ENCODE measurements around the gene ACCSL. TPM values are rescaled to one million over a fixed set of nuclear protein-coding genes. Genes with fewer than 3 reads are reported as not detected.

Gene ACCSL
- polyA plus RNA-seq (2011; rRNA removed) (0.04 TPM in 1 of 2 replicates, not detected in the other), polyA minus RNA-seq (2011; rRNA and poly(A)+ RNA removed) (not detected in 2 replicates)

DNA sequence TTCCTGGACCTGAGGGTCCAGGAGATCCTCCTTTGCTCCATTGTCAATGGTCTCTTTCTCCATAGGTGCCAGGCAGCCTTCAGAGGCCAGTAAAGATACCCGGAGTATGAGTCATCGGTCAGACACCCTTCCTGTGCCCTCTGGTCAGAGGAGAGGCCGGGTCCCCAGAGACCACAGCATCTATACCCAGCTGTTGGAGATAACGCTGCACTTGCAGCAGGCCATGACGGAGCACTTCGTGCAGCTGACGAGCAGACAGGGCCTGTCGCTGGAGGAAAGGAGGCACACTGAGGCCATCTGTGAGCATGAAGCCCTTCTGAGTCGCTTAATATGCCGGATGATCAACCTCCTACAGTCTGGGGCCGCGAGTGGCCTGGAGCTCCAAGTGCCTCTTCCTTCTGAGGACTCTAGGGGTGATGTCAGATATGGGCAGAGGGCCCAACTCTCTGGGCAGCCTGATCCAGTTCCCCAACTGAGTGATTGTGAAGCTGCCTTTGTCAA lies at the start of gene ACCSL:
Gene ACCSL, plus strand, starts transcription at position 51 of the 501 bp plus-strand sequence. Its CDS starts 56 bp downstream, at position 107.
- Histone ChIP-seq H3K36me3 (ENCODE audit: control insufficient read depth, insufficient read depth, low read length) (no peaks in the 10 kb centered on the region), H3K27me3 (ENCODE audit: control insufficient read depth, insufficient read depth, low read length) (peaks cover 4% of the 10 kb centered on the region), H3K4me3 (ENCODE audit: low read depth, low read length) (no peak within 1 kb of the TSS)
- no peak for DNase-seq (ENCODE audit: low read depth)
- POLR2A ChIA-PET: no interaction called here
- TF ChIP-seq, protein P1, sequence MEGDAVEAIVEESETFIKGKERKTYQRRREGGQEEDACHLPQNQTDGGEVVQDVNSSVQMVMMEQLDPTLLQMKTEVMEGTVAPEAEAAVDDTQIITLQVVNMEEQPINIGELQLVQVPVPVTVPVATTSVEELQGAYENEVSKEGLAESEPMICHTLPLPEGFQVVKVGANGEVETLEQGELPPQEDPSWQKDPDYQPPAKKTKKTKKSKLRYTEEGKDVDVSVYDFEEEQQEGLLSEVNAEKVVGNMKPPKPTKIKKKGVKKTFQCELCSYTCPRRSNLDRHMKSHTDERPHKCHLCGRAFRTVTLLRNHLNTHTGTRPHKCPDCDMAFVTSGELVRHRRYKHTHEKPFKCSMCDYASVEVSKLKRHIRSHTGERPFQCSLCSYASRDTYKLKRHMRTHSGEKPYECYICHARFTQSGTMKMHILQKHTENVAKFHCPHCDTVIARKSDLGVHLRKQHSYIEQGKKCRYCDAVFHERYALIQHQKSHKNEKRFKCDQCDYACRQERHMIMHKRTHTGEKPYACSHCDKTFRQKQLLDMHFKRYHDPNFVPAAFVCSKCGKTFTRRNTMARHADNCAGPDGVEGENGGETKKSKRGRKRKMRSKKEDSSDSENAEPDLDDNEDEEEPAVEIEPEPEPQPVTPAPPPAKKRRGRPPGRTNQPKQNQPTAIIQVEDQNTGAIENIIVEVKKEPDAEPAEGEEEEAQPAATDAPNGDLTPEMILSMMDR (IDR thresholded peaks at IDR 0.05; ENCODE audit: insufficient read depth, low read depth, low read length): no peak
- CTCF ChIA-PET: interaction anchor here (0.6 kb wide), 1 partner anchor 155 kb away, joined by 3 read pairs; no protein-coding TSS in a partner anchor

DNA sequence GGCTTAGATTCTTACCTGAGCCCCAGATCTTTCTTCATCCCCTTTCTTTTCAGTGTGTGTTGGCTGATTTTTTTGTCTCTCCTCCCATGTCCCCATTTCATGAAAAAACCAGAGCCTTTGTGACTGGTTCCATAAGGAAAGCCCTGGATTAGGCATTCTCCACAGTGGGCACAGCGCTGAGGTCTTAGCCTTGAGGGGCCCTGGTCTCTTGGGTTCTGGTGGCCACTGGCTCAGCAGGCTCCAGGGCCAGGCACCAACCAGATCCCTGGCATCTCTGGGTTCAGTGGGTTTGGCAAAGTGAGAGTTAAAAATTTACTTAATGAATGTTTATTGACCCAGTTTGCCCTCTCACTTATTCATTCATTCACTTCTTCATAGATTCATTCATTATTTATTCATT lies 49.5 kb upstream of the ACCSL start:
- Histone ChIP-seq H3K27me3 (ENCODE audit: control insufficient read depth, insufficient read depth, low read length) (peaks cover 3% of the 10 kb centered on the region; the same call in 1 of the 2 replicates), H3K4me3 (ENCODE audit: low read depth, low read length) (no peak overlapping the region), H3K36me3 (ENCODE audit: control insufficient read depth, insufficient read depth, low read length) (no peaks in the 10 kb centered on the region)
- POLR2A ChIA-PET: no interaction called here
- TF ChIP-seq, protein P1 (IDR thresholded peaks at IDR 0.05; ENCODE audit: insufficient read depth, low read depth, low read length): no peak
- no peak for DNase-seq (ENCODE audit: low read depth)
- CTCF ChIA-PET: no interaction called here

DNA sequence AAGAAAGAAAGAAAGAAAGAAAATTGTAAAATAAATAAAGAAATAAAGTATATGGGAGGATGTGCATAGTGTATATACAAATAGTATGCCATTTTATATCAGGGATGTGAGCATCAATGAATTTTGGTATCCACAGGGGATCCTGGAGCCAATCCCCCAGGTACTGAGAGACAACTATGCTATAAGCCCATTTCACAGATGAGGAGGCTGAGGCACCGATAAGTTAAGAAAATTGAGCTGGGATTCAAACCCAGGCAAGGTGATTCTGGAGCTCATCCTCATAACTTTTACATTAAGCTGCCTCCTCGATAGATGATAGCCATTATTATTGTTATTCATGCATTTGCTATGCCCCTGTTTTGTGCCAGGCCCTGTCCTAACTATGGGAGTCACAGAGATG lies 47.0 kb upstream of the ACCSL start:
- no peak overlapping the region for H3K4me3 ChIP-seq (ENCODE audit: low read depth, low read length)
- TF ChIP-seq, protein P1 (IDR thresholded peaks at IDR 0.05; ENCODE audit: insufficient read depth, low read depth, low read length): no peak
- ChIA-PET POLR2A (no interaction called here), CTCF (no interaction called here)
- H3K36me3 ChIP-seq (ENCODE audit: control insufficient read depth, insufficient read depth, low read length): no peaks in the 10 kb centered on the region
- DNase-seq (ENCODE audit: low read depth): no peak
- peaks cover 3% of the 10 kb centered on the region; the same call in 1 of the 2 replicates for H3K27me3 ChIP-seq (ENCODE audit: control insufficient read depth, insufficient read depth, low read length)

DNA sequence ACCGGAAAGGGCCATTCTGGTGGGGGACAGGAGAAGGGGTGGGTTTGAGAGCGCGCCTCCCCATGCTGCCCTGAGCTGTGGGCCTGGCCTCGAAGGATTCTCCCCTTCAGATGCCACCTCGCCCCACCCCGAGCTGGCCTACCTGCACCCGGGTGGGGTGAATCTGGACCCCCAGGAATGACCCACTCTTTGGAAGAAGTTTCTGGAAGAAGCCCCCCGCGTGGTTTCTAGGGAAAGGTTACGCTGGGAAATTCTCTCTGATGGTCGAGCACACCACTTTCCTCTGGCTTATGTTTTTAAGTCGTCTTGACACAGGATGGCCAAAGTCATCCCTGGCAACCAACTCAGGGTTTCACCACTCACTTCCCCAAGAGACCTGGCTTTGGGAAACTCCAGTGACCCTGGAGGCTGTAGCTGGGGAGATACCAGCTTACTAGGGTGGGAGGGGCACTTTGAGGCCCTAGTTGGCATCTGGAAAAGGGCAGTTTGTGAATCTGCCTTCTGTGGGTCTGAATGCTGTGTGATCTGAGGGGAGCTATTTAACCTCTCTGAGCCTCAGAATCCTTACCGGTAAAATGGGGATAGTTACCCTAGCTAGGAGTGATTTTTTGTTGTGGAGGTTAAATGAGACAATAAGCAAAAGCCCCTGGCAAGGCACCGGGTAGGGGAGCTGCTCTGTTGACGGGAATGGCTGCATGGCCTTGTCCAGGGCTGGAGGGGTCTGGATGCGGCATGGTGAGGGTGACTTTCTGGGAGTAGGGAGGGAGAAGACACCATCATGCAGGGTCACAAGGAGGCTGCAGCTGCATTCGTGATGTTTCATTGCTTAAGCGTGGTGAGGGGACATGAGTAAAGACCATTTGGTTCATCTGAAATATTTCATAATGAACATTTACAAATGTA lies 45.3 kb upstream of the ACCSL start:
- ChIA-PET POLR2A (no interaction called here), CTCF (interaction anchor here (0.6 to 1.2 kb wide), 4 partner anchors 9 to 56 kb away, joined by 3 to 5 read pairs (median 4); no protein-coding TSS in a partner anchor)
- Histone ChIP-seq H3K36me3 (ENCODE audit: control insufficient read depth, insufficient read depth, low read length) (no peaks in the 10 kb centered on the region), H3K4me3 (ENCODE audit: low read depth, low read length) (no peak overlapping the region), H3K27me3 (ENCODE audit: control insufficient read depth, insufficient read depth, low read length) (peaks cover 1% of the 10 kb centered on the region; the same call in 1 of the 2 replicates)
- DNase-seq (ENCODE audit: low read depth): no peak
- TF ChIP-seq, protein P1 (IDR thresholded peaks at IDR 0.05; ENCODE audit: insufficient read depth, low read depth, low read length): no peak

DNA sequence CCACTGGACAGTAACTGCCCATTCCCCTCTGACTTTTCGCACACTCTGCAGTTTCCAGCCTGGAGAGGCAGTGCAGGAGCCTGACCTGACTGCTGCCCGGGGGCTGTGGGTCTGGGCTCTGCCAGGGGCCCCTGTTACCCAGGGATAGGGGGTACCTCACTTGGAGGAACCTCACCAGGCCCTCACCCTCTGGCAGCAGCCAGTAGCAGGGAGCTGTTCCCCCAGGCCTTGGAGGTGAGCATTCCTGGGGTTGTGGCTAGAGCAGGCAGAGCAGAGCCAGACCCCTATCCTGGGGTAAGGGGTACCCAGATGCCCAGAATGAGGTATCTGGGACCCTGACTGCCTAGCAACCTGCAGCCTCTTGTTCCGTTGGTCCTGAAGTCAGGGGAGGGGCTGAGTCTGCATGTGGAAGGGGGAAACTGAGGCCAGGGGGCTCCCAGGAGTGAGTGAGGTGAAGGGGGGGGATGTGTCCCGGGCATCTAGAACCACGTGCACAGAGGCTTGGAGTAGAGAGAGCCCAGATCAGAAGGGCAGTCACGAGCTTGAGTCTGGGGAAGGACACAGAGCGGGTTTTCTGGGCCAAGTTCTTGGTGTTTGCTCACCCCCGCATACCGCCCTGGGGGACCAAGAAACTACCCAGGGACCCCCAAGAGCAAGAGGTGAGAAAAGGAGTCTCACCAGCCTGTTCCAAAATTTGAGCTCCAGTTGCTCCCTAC lies 43.9 kb upstream of the ACCSL start:
- no peak for DNase-seq (ENCODE audit: low read depth)
- TF ChIP-seq, protein P1 (IDR thresholded peaks at IDR 0.05; ENCODE audit: insufficient read depth, low read depth, low read length): no peak
- Histone ChIP-seq H3K27me3 (ENCODE audit: control insufficient read depth, insufficient read depth, low read length) (peaks cover 1% of the 10 kb centered on the region; the same call in 1 of the 2 replicates), H3K36me3 (ENCODE audit: control insufficient read depth, insufficient read depth, low read length) (no peaks in the 10 kb centered on the region), H3K4me3 (ENCODE audit: low read depth, low read length) (no peak overlapping the region)
- ChIA-PET CTCF (no interaction called here), POLR2A (no interaction called here)
